ENCODE results near the gene MSL1. TPM values are rescaled to one million over a fixed set of nuclear protein-coding genes. Genes with fewer than 3 reads are reported as not detected.
A peak's percentile ranks its signal among the peaks of the same experiment; 100 is the strongest.

The MSL1 gene
- total RNA-seq, 5 donors from 2014 or later (not counting 1 experiment from before 2014, with no cell fraction given), result 106 to 136 (median 115) TPM

- WGBS (ENCODE audit: insufficient coverage), result 53% methylated on average over 9 of the region's 17 CpGs
- DNase-seq (peak in 27 of 35 experiments; percentile 38 to 75 (median 57)), ATAC-seq (replicated peaks in 1 of 4) (peak; percentile 33 to 79 (median 60))
- Mint-ChIP-seq H3K27ac (peak overlapping the region; percentile 15 to 72), H3K27me3 (no peaks in the 10 kb centered on the region), H3K4me3 (no peak overlapping the region), H3K9me3 (no peaks in the 10 kb centered on the region), H3K36me3 (peaks cover 46% of the 10 kb centered on the region), H3K4me1 (peaks cover 15 to 17% (median 16%) of the 10 kb centered on the region in 3 donors)
- Histone ChIP-seq H3K4me3 (ENCODE audit: control insufficient read depth in 1 of 2, extremely low read depth in 1 of 2, low read length in 1 of 2) (no peak overlapping the region), H3K27me3 (replicated peaks in 1 of 2; ENCODE audit: control insufficient read depth in 2 of 2, extremely low read depth in 1 of 2, insufficient read depth in 2 of 2, low read length in 1 of 2) (peaks cover 0 to 2% of the 10 kb centered on the region in 2 experiments), H3K4me1 (ENCODE audit: control insufficient read depth in 1 of 2, extremely low read depth in 1 of 2, insufficient read depth in 2 of 2, low read length in 2 of 2) (peaks cover 0 to 12% of the 10 kb centered on the region in 2 experiments), H3K27ac (ENCODE audit: low read length) (no peak overlapping the region), H3K9me3 (no peaks in the 10 kb centered on the region), H3K36me3 (ENCODE audit: control insufficient read depth in 2 of 2, extremely low read depth in 1 of 2, insufficient read depth in 1 of 2, low read length in 1 of 2) (peaks cover 33 to 66% of the 10 kb centered on the region in 2 donors)
- CTCF ChIA-PET, result interaction anchor here (0.6 to 1.6 kb wide), 14 partner anchors 11 to 1766 kb away, joined by 3 to 10 read pairs (median 4); partner anchors contain the start of genes MED24 (in 1 of the 2) and NR1D1 (in 1 of the 2)
- POLR2A ChIA-PET, result interaction anchor here (0.5 to 0.6 kb wide), 2 partner anchors 21 to 278 kb away, joined by 3 read pairs; no protein-coding TSS in a partner anchor
Measured at GRCh38 chr17:40086150-40087044, 35.4 kb upstream of the MSL1 start.

- Histone ChIP-seq H3K36me3 (ENCODE audit: control insufficient read depth in 2 of 2, extremely low read depth in 1 of 2, insufficient read depth in 1 of 2, low read length in 1 of 2) (peaks cover 33 to 71% of the 10 kb centered on the region in 2 donors), H3K27ac (ENCODE audit: low read length) (no peak overlapping the region), H3K9me3 (no peaks in the 10 kb centered on the region), H3K27me3 (replicated peaks in 1 of 2; ENCODE audit: control insufficient read depth in 2 of 2, extremely low read depth in 1 of 2, insufficient read depth in 2 of 2, low read length in 1 of 2) (peaks cover 0 to 2% of the 10 kb centered on the region in 2 experiments), H3K4me1 (ENCODE audit: control insufficient read depth in 1 of 2, extremely low read depth in 1 of 2, insufficient read depth in 2 of 2, low read length in 2 of 2) (peaks cover 0 to 12% of the 10 kb centered on the region in 2 experiments), H3K4me3 (ENCODE audit: control insufficient read depth in 1 of 2, extremely low read depth in 1 of 2, low read length in 1 of 2) (no peak overlapping the region)
- ChIA-PET POLR2A (interaction anchor here in 1 of 2 donors (0.5 kb wide), 1 partner anchor 20 kb away, joined by 3 read pairs; no protein-coding TSS in a partner anchor), CTCF (interaction anchor here in 1 of 2 donors (0.6 to 1.6 kb wide), 9 partner anchors 12 to 81 kb away, joined by 3 to 10 read pairs (median 8); partner anchors contain the start of gene MED24)
- no peak overlapping the region for H3K4me3 Mint-ChIP-seq
- H3K27ac Mint-ChIP-seq, result peak overlapping the region; percentile 7 to 72
- H3K27me3 Mint-ChIP-seq, result no peaks in the 10 kb centered on the region
- H3K9me3 Mint-ChIP-seq, result no peaks in the 10 kb centered on the region
- no peak for ATAC-seq (replicated peaks in 1 of 4)
- peaks cover 46% of the 10 kb centered on the region for H3K36me3 Mint-ChIP-seq
- DNase-seq, result no peak
- peaks cover 15 to 19% (median 16%) of the 10 kb centered on the region in 3 donors for H3K4me1 Mint-ChIP-seq
- 86% methylated on average over 4 of the region's 6 CpGs for WGBS (ENCODE audit: insufficient coverage)
Measured at GRCh38 chr17:40087049-40087794, 34.5 kb upstream of the MSL1 start.

GRCh38 chr17:40087903-40088718 is 33.7 kb upstream of the MSL1 start:
- Histone ChIP-seq H3K4me3 (ENCODE audit: control insufficient read depth in 1 of 2, extremely low read depth in 1 of 2, low read length in 1 of 2) (no peak overlapping the region), H3K36me3 (ENCODE audit: control insufficient read depth in 2 of 2, extremely low read depth in 1 of 2, insufficient read depth in 1 of 2, low read length in 1 of 2) (peaks cover 33 to 78% of the 10 kb centered on the region in 2 donors), H3K27me3 (replicated peaks in 1 of 2; ENCODE audit: control insufficient read depth in 2 of 2, extremely low read depth in 1 of 2, insufficient read depth in 2 of 2, low read length in 1 of 2) (peaks cover 0 to 2% of the 10 kb centered on the region in 2 experiments), H3K9me3 (no peaks in the 10 kb centered on the region), H3K27ac (ENCODE audit: low read length) (no peak overlapping the region), H3K4me1 (ENCODE audit: control insufficient read depth in 1 of 2, extremely low read depth in 1 of 2, insufficient read depth in 2 of 2, low read length in 2 of 2) (peaks cover 0 to 12% of the 10 kb centered on the region in 2 experiments)
- H3K9me3 Mint-ChIP-seq, result no peaks in the 10 kb centered on the region
- ATAC-seq (replicated peaks in 1 of 4) (no peak), DNase-seq (no peak)
- H3K27me3 Mint-ChIP-seq, result no peaks in the 10 kb centered on the region
- 96% methylated on average over 28 of the region's 28 CpGs for WGBS (ENCODE audit: insufficient coverage)
- CTCF ChIA-PET, result interaction anchor here in 1 of 2 donors (0.9 kb wide), 1 partner anchor 13 kb away, joined by 4 read pairs; no protein-coding TSS in a partner anchor
- H3K27ac Mint-ChIP-seq, result peak overlapping the region; percentile 34 to 46
- peaks cover 46% of the 10 kb centered on the region for H3K36me3 Mint-ChIP-seq
- H3K4me3 Mint-ChIP-seq, result no peak overlapping the region
- POLR2A ChIA-PET, result no interaction called here
- H3K4me1 Mint-ChIP-seq, result peaks cover 15 to 19% (median 16%) of the 10 kb centered on the region in 3 donors

- POLR2A ChIA-PET, result no interaction called here
- Mint-ChIP-seq H3K9me3 (no peaks in the 10 kb centered on the region), H3K27ac (peak overlapping the region; percentile 69 to 78), H3K4me1 (peaks cover 23 to 29% (median 26%) of the 10 kb centered on the region in 3 donors), H3K4me3 (no peak overlapping the region), H3K36me3 (peaks cover 46% of the 10 kb centered on the region), H3K27me3 (no peaks in the 10 kb centered on the region)
- no peak for DNase-seq
- WGBS (ENCODE audit: insufficient coverage), result 96% methylated on average over 15 of the region's 26 CpGs
- H3K27ac ChIP-seq (ENCODE audit: low read length), result no peak overlapping the region
- CTCF ChIA-PET, result interaction anchor here (0.6 to 0.9 kb wide), 3 partner anchors 14 to 24 kb away, joined by 3 to 18 read pairs (median 4); no protein-coding TSS in a partner anchor
- H3K27me3 ChIP-seq (replicated peaks in 1 of 2; ENCODE audit: control insufficient read depth in 2 of 2, extremely low read depth in 1 of 2, insufficient read depth in 2 of 2, low read length in 1 of 2), result peaks cover 0 to 2% of the 10 kb centered on the region in 2 experiments
- H3K4me1 ChIP-seq (ENCODE audit: control insufficient read depth in 1 of 2, extremely low read depth in 1 of 2, insufficient read depth in 2 of 2, low read length in 2 of 2), result peaks cover 2 to 20% of the 10 kb centered on the region in 2 experiments
- no peak for ATAC-seq (replicated peaks in 1 of 4)
- no peak overlapping the region for H3K4me3 ChIP-seq (ENCODE audit: control insufficient read depth in 1 of 2, extremely low read depth in 1 of 2, low read length in 1 of 2)
- peaks cover 30 to 79% of the 10 kb centered on the region in 2 donors for H3K36me3 ChIP-seq (ENCODE audit: control insufficient read depth in 2 of 2, extremely low read depth in 1 of 2, insufficient read depth in 1 of 2, low read length in 1 of 2)
- no peaks in the 10 kb centered on the region for H3K9me3 ChIP-seq
Measured at GRCh38 chr17:40089077-40089895, 32.5 kb upstream of the MSL1 start.

- POLR2A ChIA-PET, result no interaction called here
- CTCF ChIA-PET, result interaction anchor here in 1 of 2 donors (0.7 to 0.9 kb wide), 2 partner anchors 78 to 79 kb away, joined by 3 to 13 read pairs; no protein-coding TSS in a partner anchor
- WGBS (ENCODE audit: insufficient coverage), result 86% methylated on average over 3 of the region's 14 CpGs
Measured at GRCh38 chr17:40090237-40091119, 31.3 kb upstream of the MSL1 start.

More at GRCh38 chr17:40090237-40091119, 31.3 kb upstream of the MSL1 start:
- peaks cover 0 to 2% of the 10 kb centered on the region in 2 experiments for H3K27me3 ChIP-seq (replicated peaks in 1 of 2; ENCODE audit: control insufficient read depth in 2 of 2, extremely low read depth in 1 of 2, insufficient read depth in 2 of 2, low read length in 1 of 2)
- H3K9me3 Mint-ChIP-seq, result no peaks in the 10 kb centered on the region
- H3K36me3 ChIP-seq (ENCODE audit: control insufficient read depth in 2 of 2, extremely low read depth in 1 of 2, insufficient read depth in 1 of 2, low read length in 1 of 2), result peaks cover 29 to 80% of the 10 kb centered on the region in 2 donors
- H3K36me3 Mint-ChIP-seq, result peaks cover 40% of the 10 kb centered on the region
- H3K4me3 ChIP-seq (ENCODE audit: control insufficient read depth in 1 of 2, extremely low read depth in 1 of 2, low read length in 1 of 2), result no peak overlapping the region
- no peaks in the 10 kb centered on the region for H3K9me3 ChIP-seq
- ATAC-seq (replicated peaks in 1 of 4) (no peak), DNase-seq (no peak)
- H3K27me3 Mint-ChIP-seq, result no peaks in the 10 kb centered on the region
- H3K27ac Mint-ChIP-seq, result peak overlapping the region in 1 of 2 donors; percentile 39
- no peak overlapping the region for H3K4me3 Mint-ChIP-seq
- peaks cover 9 to 32% of the 10 kb centered on the region in 2 experiments for H3K4me1 ChIP-seq (ENCODE audit: control insufficient read depth in 1 of 2, extremely low read depth in 1 of 2, insufficient read depth in 2 of 2, low read length in 2 of 2)
- H3K4me1 Mint-ChIP-seq, result peaks cover 33 to 37% (median 35%) of the 10 kb centered on the region in 3 donors
- no peak overlapping the region for H3K27ac ChIP-seq (ENCODE audit: low read length)
